ENCODE measurements around the gene ZNF80.
"Not testable (repeated sequence)": the region's sequence is repeated elsewhere in the genome, so short reads cannot be mapped to it uniquely, and the experiment has no call there.

Gene ZNF80

GRCh38 chr3:114237478-114237877 is at the start of gene ZNF80:
TSS of gene ZNF80 (minus strand) at chr3:114237578. CDS start at chr3:114237074, 504 bp downstream.
- DNase-seq (ENCODE audit: low spot score), result not testable (repeated sequence)

- DNase-seq (ENCODE audit: low spot score), result no peak
Observed at GRCh38 chr3:114286266-114286665, 48.9 kb upstream of the ZNF80 start.

GRCh38 chr3:114285648-114286230 is 48.4 kb upstream of the ZNF80 start:
- DNase-seq (ENCODE audit: low spot score), result peak; percentile 50

GRCh38 chr3:114284644-114285043 is 47.3 kb upstream of the ZNF80 start:
- DNase-seq (ENCODE audit: low spot score), result no peak

GRCh38 chr3:114276856-114277255 is 39.5 kb upstream of the ZNF80 start:
- DNase-seq (ENCODE audit: low spot score), result not testable (repeated sequence)

GRCh38 chr3:114274929-114275328 is 37.6 kb upstream of the ZNF80 start:
- DNase-seq (ENCODE audit: low spot score), result no peak

- DNase-seq (ENCODE audit: low spot score), result no peak
Observed at GRCh38 chr3:114272271-114272670, 34.9 kb upstream of the ZNF80 start.

- no peak for DNase-seq (ENCODE audit: low spot score)
Observed at GRCh38 chr3:114270019-114270418, 32.6 kb upstream of the ZNF80 start.

GRCh38 chr3:114260152-114260551 is 22.8 kb upstream of the ZNF80 start:
- no peak for DNase-seq (ENCODE audit: low spot score)

GRCh38 chr3:114259566-114259965 is 22.2 kb upstream of the ZNF80 start:
- no peak for DNase-seq (ENCODE audit: low spot score)

GRCh38 chr3:114253505-114253904 is 16.1 kb upstream of the ZNF80 start:
- DNase-seq (ENCODE audit: low spot score), result no peak

- DNase-seq (ENCODE audit: low spot score), result no peak
Observed at GRCh38 chr3:114252954-114253353, 15.6 kb upstream of the ZNF80 start.

- DNase-seq (ENCODE audit: low spot score), result peak; percentile 88
Observed at GRCh38 chr3:114242947-114243346, 5.6 kb upstream of the ZNF80 start.

- DNase-seq (ENCODE audit: low spot score), result no peak
Observed at GRCh38 chr3:114241262-114241661, 3.9 kb upstream of the ZNF80 start.

- DNase-seq (ENCODE audit: low spot score), result not testable (repeated sequence)
Observed at GRCh38 chr3:114238146-114238785, 888 bp upstream of the ZNF80 start.

GRCh38 chr3:114235431-114235830 is 1.9 kb downstream of the ZNF80 start:
- DNase-seq (ENCODE audit: low spot score), result no peak

GRCh38 chr3:114234745-114235144 is 2.6 kb downstream of the ZNF80 start:
- peak; percentile 53 for DNase-seq (ENCODE audit: low spot score)

- DNase-seq (ENCODE audit: low spot score), result no peak
Observed at GRCh38 chr3:114231616-114232015, 5.8 kb downstream of the ZNF80 start.

- DNase-seq (ENCODE audit: low spot score), result no peak
Observed at GRCh38 chr3:114227076-114227475, 10.3 kb downstream of the ZNF80 start.

GRCh38 chr3:114226313-114226712 is 11.1 kb downstream of the ZNF80 start:
- no peak for DNase-seq (ENCODE audit: low spot score)

- peak; percentile 82 for DNase-seq (ENCODE audit: low spot score)
Observed at GRCh38 chr3:114223143-114223542, 14.2 kb downstream of the ZNF80 start.

- no peak for DNase-seq (ENCODE audit: low spot score)
Observed at GRCh38 chr3:114221881-114222264, 15.5 kb downstream of the ZNF80 start.

- peak; percentile 94 for DNase-seq (ENCODE audit: low spot score)
Observed at GRCh38 chr3:114221165-114221880, 16.1 kb downstream of the ZNF80 start.

Data from activated CD4-positive, alpha-beta T cell treated with anti-CD3 and anti-CD28 coated beads, Interleukin-2, Interleukin-4, amounts not matched to agents 100 ng/mL and 50 ng/mL, durations not matched to agents 16 hours and 8 hours (primary cell).